K562 (cell line): ENCODE measurements around the gene MALRD1. TPM values are rescaled to one million over a fixed set of nuclear protein-coding genes. Genes with fewer than 3 reads are reported as not detected.

ENCODE experiments used
- ATAC-seq: fragments of 200-7000 bp; cut with Tn5 transposase; 3 replicates; pipeline ENCODE4 v1.9.1; 2020; ENCODE audit warnings: moderate library complexity
- BruUV-seq: library from RNA; stranded (reverse); fragments of 400-500 nt; replicated peaks from 2 replicates; lab custom pipeline; 2021; lab: Mats Ljungman, UMichigan
- CTCF ChIA-PET: fragments of 300-600 bp; formaldehyde crosslinking; extraction: SDS; loops from one replicate; lab custom pipeline; 2021; ENCODE audit warnings: low intra/inter-chr PET ratio; lab: Yijun Ruan, JAX
- POLR2A ChIA-PET: fragments of 300-600, 350-650 bp; sonication (Branson Sonifier 250); formaldehyde crosslinking; extraction: SDS; loops from one replicate; lab custom pipeline; 2021; ENCODE audit warnings: antibody characterized with exemption, inconsistent platforms; lab: Yijun Ruan, JAX
- DNase-seq, 4 experiments: peaks; one replicate each; pipeline versions ENCODE4 v3.0.0 to v3.0.0-alpha.2; 2011 to 2018; ENCODE audit warnings: low spot score in 3 of 4, mixed read lengths in 3 of 4; ENCODE audit errors: extremely low read depth in 1 of 4
- FAIRE-seq: peaks from 2 replicates; lab custom pipeline; 2011; peaks lifted over from hg19 to GRCh38; lab: Jason Lieb, UNC
- H2AFZ ChIP-seq: 2 replicates; pipeline ENCODE4 v1.6.0; 2011; ENCODE audit warnings: low read depth, low read length, control low read depth, inconsistent platforms
- H3K27ac ChIP-seq: fragments of 200-600 bp; 3 replicates; pipeline ENCODE4 v1.8.0; 2011; ENCODE audit warnings: low read depth, mild to moderate bottlenecking, control low read depth, inconsistent platforms, low read length, moderate library complexity, mixed read lengths; ENCODE audit errors: extremely low read depth
- H3K27me3 ChIP-seq, 2 experiments: fragments of 300-600 bp in 1 of 2; 2 replicates in 1 of 2; 3 replicates in 1 of 2; pipeline versions ENCODE4 v1.6.0 to v1.8.0; 2011; ENCODE audit warnings: inconsistent platforms in 2 of 2, low read length in 2 of 2, mild to moderate bottlenecking in 1 of 2, mixed read lengths in 1 of 2, moderate library complexity in 1 of 2; ENCODE audit not compliant: control insufficient read depth in 2 of 2, insufficient read depth in 2 of 2
- H3K36me3 ChIP-seq: fragments of 300-600 bp; 3 replicates; pipeline ENCODE4 v1.8.0; 2011; ENCODE audit warnings: mild to moderate bottlenecking, low read length, inconsistent platforms; ENCODE audit not compliant: control insufficient read depth, insufficient read depth
- H3K4me1 ChIP-seq, 2 experiments: fragments of 200-600 bp in 1 of 2; replicated peaks in 1 of 2; 2 replicates in 1 of 2; 3 replicates in 1 of 2; pipeline versions ENCODE4 v1.5.1 to v1.8.0; 2011; ENCODE audit warnings: inconsistent platforms in 2 of 2, low read length in 2 of 2, mild to moderate bottlenecking in 1 of 2, mixed read lengths in 1 of 2, moderate library complexity in 1 of 2; ENCODE audit not compliant: control insufficient read depth in 2 of 2, insufficient read depth in 2 of 2
- H3K4me2 ChIP-seq: 2 replicates; pipeline ENCODE4 v1.6.1; 2011; ENCODE audit warnings: low read length, control low read depth, inconsistent platforms, mixed read lengths; ENCODE audit not compliant: insufficient read depth
- H3K4me3 ChIP-seq: fragments of 200-600 bp; sonication (generic), shearing (Covaris generic); 2 replicates; pipeline ENCODE4 v1.5.1; 2016; ENCODE audit warnings: control low read depth, inconsistent platforms
- H3K79me2 ChIP-seq: fragments of 200-600 bp; 3 replicates; pipeline ENCODE4 v1.8.0; 2011; ENCODE audit warnings: low read length, inconsistent platforms; ENCODE audit not compliant: control insufficient read depth, insufficient read depth
- H3K9ac ChIP-seq, 2 experiments: 2 replicates each; pipeline versions ENCODE4 v1.6.0 to v1.6.1; 2011; ENCODE audit warnings: low read depth in 2 of 2, low read length in 2 of 2, control low read depth in 1 of 2, inconsistent platforms in 1 of 2, mild to moderate bottlenecking in 1 of 2, mixed read lengths in 1 of 2; ENCODE audit not compliant: insufficient read depth in 1 of 2
- H3K9me1 ChIP-seq: one replicate; pipeline ENCODE4 v1.6.0; 2011; ENCODE audit warnings: inconsistent platforms, mild to moderate bottlenecking, low read length, moderate library complexity; ENCODE audit not compliant: control insufficient read depth, insufficient read depth
- H3K9me3 ChIP-seq: replicated peaks from 2 replicates; pipeline ENCODE4 v1.5.1; 2011; ENCODE audit warnings: low read depth, low read length, inconsistent platforms; ENCODE audit not compliant: control insufficient read depth, insufficient read depth
- H4K20me1 ChIP-seq: replicated peaks from 2 replicates; pipeline ENCODE4 v1.6.1; 2011; ENCODE audit warnings: low read length, inconsistent platforms, mixed read lengths; ENCODE audit not compliant: control insufficient read depth, insufficient read depth
- CBX8 ChIP-seq: fragments of 200-600 bp; sonication (generic); IDR thresholded peaks from 2 replicates; pipeline ENCODE4 v1.6.1; 2012; ENCODE audit warnings: borderline replicate concordance, mixed run types, low read depth, mild to moderate bottlenecking, moderate library complexity, mixed read lengths, low read length, control low read depth, inconsistent platforms; ENCODE audit not compliant: poor library complexity, severe bottlenecking; ENCODE audit errors: extremely low read depth
- PHF21A ChIP-seq: fragments of 450-650 bp; IDR thresholded peaks from 2 replicates; pipeline ENCODE4 v1.6.1; 2017; ENCODE audit warnings: low read depth, borderline replicate concordance
- TFE3 ChIP-seq: fragments of 450-650 bp; formaldehyde crosslinking; IDR thresholded peaks from 2 replicates; pipeline ENCODE4 v1.4.0; 2020; ENCODE audit warnings: mild to moderate bottlenecking, mixed read lengths
- ZC3H4 ChIP-seq: sonication (generic); formaldehyde crosslinking; IDR thresholded peaks from 2 replicates; pipeline ENCODE4 v1.9.0; 2021; ENCODE audit warnings: missing genetic modification reagents, borderline replicate concordance
- ZNF644 ChIP-seq: fragments of 200-800 bp; sonication (Bioruptor generic); IDR thresholded peaks from 2 replicates; pipeline ENCODE4 v1.6.1; 2016; ENCODE audit warnings: low read depth, missing genetic modification characterization, missing compliant biosample characterization
- ZNF668 ChIP-seq: fragments of 250-450 bp; sonication (Bioruptor Pico); IDR thresholded peaks from 2 replicates; pipeline ENCODE4 v1.8.0; 2022; ENCODE audit warnings: mild to moderate bottlenecking, inconsistent platforms
- WGBS: fragments of 100-300 bp; shearing (Covaris generic); methylation state at CpG from one replicate; pipeline ENCODE4 v1.1.6; 2016; ENCODE audit warnings: low coverage, mixed read lengths; ENCODE audit not compliant: insufficient coverage; ENCODE audit errors: missing lambda C conversion rate; 5-methylcytosine and 5-hydroxymethylcytosine counted together
- in situ Hi-C: fragments of 300-500 bp; cut with MboI; formaldehyde crosslinking; loops from 4 replicates; pipeline ENCODE4 v1.15.0; 2018; ENCODE audit warnings: inconsistent platforms, mixed read lengths
- intact Hi-C: fragments of 100-400 bp; cut with micrococcal nuclease; formaldehyde crosslinking; loops from 2 replicates; pipeline ENCODE4 v1.14.2; 2022
- polyA plus RNA-seq, 8 experiments: library from polyadenylated mRNA; depleted of rRNA in 4 of 8; stranded (reverse) in 5 of 8; unstranded in 3 of 8; fragments of >200 nt; fragmentation: Nextera tagmentation in 2 of 8; fragmentation: Illumina TruSeq in 1 of 8; extraction: Ambion mirVana in 2 of 8; extraction: Trizol in 1 of 8; gene quantifications; 2 replicates each; pipeline versions ENCODE4 v1.2.1 to v1.2.3, GENCODE V29; 2011 to 2014; ENCODE audit warnings: inconsistent platforms in 1 of 8, missing spikeins in 1 of 8
- total RNA-seq, 7 experiments: library from RNA; depleted of rRNA in 6 of 7; stranded (reverse); fragments of >200 nt in 6 of 7; fragmentation: Illumina TruSeq in 2 of 7; extraction: Trizol in 2 of 7; gene quantifications; 2 replicates each; pipeline versions ENCODE4 v1.2.1 to v1.2.3, GENCODE V29; 2011 to 2021; ENCODE audit warnings: low replicate concordance in 1 of 7
- TF ChIP-seq, protein P1 (sequence below), 3 experiments: fragments of 200-800 bp in 1 of 3; fragments of 250-450 bp in 1 of 3; fragments of 450-650 bp in 1 of 3; sonication (Bioruptor Pico) in 1 of 3; sonication (Bioruptor generic) in 1 of 3; formaldehyde crosslinking in 1 of 3; IDR thresholded peaks; 2 replicates each; pipeline versions ENCODE4 v1.6.1 to v1.8.0; 2016 to 2022; ENCODE audit warnings: mild to moderate bottlenecking in 2 of 3, missing genetic modification characterization in 2 of 3, missing compliant biosample characterization in 1 of 3, moderate library complexity in 1 of 3
- TF ChIP-seq, protein P2 (sequence below): sonication (generic); formaldehyde crosslinking; IDR thresholded peaks from 2 replicates; pipeline ENCODE4 v1.8.0; 2022; ENCODE audit warnings: missing genetic modification reagents, mild to moderate bottlenecking, borderline replicate concordance
- TF ChIP-seq, protein P3 (sequence below): fragments of 250-450 bp; sonication (Bioruptor Pico); IDR thresholded peaks from 2 replicates; pipeline ENCODE4 v1.4.0; 2020; ENCODE audit warnings: mild to moderate bottlenecking, moderate library complexity

MALRD1 gene
- total and polyA plus RNA-seq, 9 of the 15 experiments (the other 6 are each of a cell fraction or from before 2014, with no cell fraction given), result not detected

DNA sequence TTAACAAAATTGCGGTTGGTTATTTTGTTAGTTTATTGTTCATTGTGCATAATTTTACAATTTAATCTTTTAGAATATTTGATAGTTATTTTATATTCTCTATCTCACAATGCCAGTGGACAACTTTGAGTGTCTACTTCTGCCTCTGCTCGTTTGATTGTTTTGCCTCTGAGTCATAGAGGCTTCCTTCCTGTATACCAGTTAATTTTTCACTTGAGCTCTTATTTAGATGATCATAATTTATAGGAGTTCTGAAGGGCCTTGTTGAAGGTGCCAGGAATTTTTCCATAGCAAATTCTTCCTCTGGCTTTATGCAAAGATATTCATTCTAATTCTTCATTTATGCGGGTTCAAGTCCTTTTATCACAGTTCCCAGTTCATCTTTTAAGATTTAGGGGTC, 5.2 kb upstream of the MALRD1 start (continued):
- no peak for TF ChIP-seq ZNF668 (CRISPR knock-in tag)
- no peak for TF ChIP-seq ZC3H4 (CRISPR knock-in tag)
- TF ChIP-seq, protein P1, sequence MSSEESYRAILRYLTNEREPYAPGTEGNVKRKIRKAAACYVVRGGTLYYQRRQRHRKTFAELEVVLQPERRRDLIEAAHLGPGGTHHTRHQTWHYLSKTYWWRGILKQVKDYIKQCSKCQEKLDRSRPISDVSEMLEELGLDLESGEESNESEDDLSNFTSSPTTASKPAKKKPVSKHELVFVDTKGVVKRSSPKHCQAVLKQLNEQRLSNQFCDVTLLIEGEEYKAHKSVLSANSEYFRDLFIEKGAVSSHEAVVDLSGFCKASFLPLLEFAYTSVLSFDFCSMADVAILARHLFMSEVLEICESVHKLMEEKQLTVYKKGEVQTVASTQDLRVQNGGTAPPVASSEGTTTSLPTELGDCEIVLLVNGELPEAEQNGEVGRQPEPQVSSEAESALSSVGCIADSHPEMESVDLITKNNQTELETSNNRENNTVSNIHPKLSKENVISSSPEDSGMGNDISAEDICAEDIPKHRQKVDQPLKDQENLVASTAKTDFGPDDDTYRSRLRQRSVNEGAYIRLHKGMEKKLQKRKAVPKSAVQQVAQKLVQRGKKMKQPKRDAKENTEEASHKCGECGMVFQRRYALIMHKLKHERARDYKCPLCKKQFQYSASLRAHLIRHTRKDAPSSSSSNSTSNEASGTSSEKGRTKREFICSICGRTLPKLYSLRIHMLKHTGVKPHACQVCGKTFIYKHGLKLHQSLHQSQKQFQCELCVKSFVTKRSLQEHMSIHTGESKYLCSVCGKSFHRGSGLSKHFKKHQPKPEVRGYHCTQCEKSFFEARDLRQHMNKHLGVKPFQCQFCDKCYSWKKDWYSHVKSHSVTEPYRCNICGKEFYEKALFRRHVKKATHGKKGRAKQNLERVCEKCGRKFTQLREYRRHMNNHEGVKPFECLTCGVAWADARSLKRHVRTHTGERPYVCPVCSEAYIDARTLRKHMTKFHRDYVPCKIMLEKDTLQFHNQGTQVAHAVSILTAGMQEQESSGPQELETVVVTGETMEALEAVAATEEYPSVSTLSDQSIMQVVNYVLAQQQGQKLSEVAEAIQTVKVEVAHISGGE (CRISPR knock-in tag; IDR thresholded peaks at IDR 0.05), result no peak
- TF ChIP-seq, protein P2, sequence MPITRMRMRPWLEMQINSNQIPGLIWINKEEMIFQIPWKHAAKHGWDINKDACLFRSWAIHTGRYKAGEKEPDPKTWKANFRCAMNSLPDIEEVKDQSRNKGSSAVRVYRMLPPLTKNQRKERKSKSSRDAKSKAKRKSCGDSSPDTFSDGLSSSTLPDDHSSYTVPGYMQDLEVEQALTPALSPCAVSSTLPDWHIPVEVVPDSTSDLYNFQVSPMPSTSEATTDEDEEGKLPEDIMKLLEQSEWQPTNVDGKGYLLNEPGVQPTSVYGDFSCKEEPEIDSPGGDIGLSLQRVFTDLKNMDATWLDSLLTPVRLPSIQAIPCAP, result no peak

DNA sequence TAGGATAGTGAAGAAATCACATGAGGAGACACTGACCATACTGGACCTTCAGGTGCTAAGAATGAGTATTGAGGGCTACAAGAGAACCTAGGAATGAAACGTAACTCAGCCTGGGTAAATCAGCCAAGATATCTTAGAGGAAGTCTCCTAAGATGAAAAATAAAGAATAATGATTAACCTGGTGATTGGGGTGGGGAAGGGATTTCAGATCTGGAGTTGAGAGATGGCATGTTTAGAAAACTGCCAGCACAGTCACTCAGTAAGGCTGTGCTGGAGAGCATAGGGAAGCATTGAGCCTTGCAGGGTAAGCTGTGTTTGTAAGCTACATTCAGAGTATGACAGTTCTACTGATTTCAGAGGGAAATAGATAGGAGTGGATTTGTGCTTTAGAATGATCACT, 1.9 kb upstream of the MALRD1 start:
- WGBS, result 0% methylated on average over 1 of the region's 1 CpG
- intact Hi-C loops, result no loop called here
- no peak overlapping the region for H2AFZ ChIP-seq
- ChIA-PET CTCF (no interaction called here), POLR2A (no interaction called here)
- no TSS peak for BruUV-seq
- no peak overlapping the region for H3K9ac ChIP-seq
- TF ChIP-seq CBX8 (no peak), ZNF644 (tag) (no peak), PHF21A (no peak), TFE3 (CRISPR knock-in tag) (no peak)
- TF ChIP-seq, protein P3, sequence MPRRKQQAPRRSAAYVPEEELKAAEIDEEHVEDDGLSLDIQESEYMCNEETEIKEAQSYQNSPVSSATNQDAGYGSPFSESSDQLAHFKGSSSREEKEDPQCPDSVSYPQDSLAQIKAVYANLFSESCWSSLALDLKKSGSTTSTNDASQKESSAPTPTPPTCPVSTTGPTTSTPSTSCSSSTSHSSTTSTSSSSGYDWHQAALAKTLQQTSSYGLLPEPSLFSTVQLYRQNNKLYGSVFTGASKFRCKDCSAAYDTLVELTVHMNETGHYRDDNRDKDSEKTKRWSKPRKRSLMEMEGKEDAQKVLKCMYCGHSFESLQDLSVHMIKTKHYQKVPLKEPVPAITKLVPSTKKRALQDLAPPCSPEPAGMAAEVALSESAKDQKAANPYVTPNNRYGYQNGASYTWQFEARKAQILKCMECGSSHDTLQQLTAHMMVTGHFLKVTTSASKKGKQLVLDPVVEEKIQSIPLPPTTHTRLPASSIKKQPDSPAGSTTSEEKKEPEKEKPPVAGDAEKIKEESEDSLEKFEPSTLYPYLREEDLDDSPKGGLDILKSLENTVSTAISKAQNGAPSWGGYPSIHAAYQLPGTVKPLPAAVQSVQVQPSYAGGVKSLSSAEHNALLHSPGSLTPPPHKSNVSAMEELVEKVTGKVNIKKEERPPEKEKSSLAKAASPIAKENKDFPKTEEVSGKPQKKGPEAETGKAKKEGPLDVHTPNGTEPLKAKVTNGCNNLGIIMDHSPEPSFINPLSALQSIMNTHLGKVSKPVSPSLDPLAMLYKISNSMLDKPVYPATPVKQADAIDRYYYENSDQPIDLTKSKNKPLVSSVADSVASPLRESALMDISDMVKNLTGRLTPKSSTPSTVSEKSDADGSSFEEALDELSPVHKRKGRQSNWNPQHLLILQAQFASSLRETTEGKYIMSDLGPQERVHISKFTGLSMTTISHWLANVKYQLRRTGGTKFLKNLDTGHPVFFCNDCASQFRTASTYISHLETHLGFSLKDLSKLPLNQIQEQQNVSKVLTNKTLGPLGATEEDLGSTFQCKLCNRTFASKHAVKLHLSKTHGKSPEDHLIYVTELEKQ (CRISPR knock-in tag), result no peak
- H3K36me3 ChIP-seq, result no peaks in the 10 kb centered on the region
- H3K9me3 ChIP-seq, result no peaks in the 10 kb centered on the region; the same call in 1 of the 2 replicates
- DNase-seq, result no peak
- no peaks in the 10 kb centered on the region for H3K79me2 ChIP-seq
- H3K4me2 ChIP-seq, result no peak overlapping the region
- H3K27me3 ChIP-seq, result no peaks in the 10 kb centered on the region
- no peak overlapping the region for H3K27ac ChIP-seq
- H3K9me1 ChIP-seq, result no peaks in the 10 kb centered on the region
- ATAC-seq, result no peak
- H3K4me3 ChIP-seq, result no peak overlapping the region
- in situ Hi-C loops, result no loop called here
- no peaks in the 10 kb centered on the region for H3K4me1 ChIP-seq
- FAIRE-seq, result no peak
- H4K20me1 ChIP-seq, result no peaks in the 10 kb centered on the region
